GM21360 (cell line): ENCODE results near the gene EGFLAM.

ENCODE experiments used
- ATAC-seq: cut with Tn5 transposase; IDR thresholded peaks from one replicate; pipeline ENCODE4 v1.9.1; 2021; ENCODE audit warnings: mild to moderate bottlenecking, moderate library complexity; ENCODE audit not compliant: unreplicated experiment

Gene EGFLAM

GRCh38 chr5:38265546-38266179 is 7.3 kb downstream of the EGFLAM start:
- ATAC-seq, result peak; percentile 66

- no peak for ATAC-seq
Observed at GRCh38 chr5:38267372-38267771, 9.0 kb downstream of the EGFLAM start.

- ATAC-seq, result no peak
Observed at GRCh38 chr5:38273626-38274025, 15.3 kb downstream of the EGFLAM start.

- no peak for ATAC-seq
Observed at GRCh38 chr5:38274370-38274769, 16.0 kb downstream of the EGFLAM start.

- ATAC-seq, result no peak
Observed at GRCh38 chr5:38284384-38284783, 26.0 kb downstream of the EGFLAM start.

DNA sequence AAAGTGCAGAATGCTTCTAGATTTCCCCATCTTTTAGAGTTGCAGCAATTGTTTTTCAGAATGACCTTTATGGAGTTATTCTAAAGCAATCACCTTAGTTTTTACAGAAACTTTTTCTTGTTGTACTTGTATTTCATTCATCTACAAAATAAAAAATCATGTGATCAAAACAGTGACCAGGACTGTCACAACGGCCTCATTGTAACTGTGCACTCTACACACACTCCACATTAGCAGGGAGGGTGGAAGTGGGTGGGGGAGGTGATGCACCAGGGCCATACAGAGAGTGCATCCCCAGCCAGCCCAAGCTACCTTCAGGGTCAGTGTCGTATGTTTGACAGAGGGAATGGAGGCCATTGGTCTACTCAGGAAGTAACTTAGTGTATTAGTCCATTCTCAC is 26.9 kb downstream of the EGFLAM start:
- ATAC-seq, result no peak

DNA sequence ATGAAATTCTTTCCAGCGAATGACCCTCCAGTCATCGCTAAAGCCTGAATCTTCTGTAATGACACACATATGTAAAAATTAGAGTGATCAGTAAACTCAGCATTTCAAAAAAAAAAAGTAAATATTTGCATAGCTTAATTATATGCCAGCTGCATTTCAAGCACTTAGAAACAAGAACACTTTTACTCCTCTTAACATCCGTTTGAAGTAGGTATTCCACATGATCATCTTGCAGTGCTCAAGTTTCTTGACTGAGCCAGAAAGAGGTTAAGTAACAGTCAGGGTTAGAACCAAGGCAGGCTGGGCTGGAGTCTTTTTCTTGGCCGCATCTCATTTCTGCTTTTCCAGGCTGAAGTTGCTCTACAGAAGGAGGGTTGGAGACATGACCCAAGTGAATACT is 27.6 kb downstream of the EGFLAM start:
- no peak for ATAC-seq

DNA sequence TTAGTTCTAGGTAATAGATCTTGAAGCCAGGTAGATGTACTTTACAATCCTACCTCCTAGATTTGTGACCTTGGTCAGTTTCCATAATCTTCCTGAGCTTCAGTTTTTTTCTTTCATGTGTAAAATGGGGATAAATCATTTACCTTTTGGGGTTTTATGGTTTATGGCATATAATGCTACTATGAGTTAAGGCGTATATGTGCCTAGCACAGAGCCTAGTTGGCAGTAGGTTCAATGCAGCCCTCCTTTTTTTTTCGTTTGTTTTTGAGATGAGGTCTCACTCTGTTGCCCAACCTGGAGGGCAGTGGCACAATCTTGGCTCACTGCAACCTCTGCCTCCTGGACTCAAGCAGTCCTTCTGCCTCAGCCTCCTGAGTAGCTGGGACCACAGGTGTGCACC is 28.8 kb downstream of the EGFLAM start:
- no peak for ATAC-seq

GRCh38 chr5:38289457-38289856 is 31.1 kb downstream of the EGFLAM start:
- no peak for ATAC-seq

DNA sequence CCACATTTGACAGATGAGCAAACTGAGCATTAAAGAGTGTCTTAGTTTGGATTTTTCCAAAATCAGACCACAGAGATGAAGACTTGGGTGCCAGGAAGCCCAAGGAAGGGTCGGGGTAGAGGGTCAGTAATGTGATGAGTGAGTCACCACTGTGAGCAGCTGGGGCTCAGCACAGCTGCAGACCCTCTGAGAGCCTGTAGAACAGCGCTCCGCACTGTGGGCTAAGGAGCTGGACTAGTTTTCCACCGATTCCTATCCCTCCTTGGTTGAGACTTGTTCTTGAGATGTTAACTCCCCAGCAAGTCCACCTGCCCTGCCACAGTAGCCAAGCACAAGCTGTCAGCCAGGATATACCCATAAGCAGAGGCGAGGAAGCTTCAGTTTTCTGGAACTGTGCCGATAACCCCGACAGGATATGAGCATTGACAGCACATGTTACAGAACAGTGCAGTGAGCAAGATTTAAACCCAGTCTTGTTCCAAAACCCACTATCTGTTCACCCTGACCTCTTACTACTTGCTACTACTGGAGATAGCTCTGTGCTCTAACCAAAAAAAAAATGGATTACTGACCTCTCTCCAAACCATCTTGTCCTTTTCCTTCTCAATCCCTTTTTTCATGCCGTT is 31.8 kb downstream of the EGFLAM start:
- ATAC-seq, result no peak

DNA sequence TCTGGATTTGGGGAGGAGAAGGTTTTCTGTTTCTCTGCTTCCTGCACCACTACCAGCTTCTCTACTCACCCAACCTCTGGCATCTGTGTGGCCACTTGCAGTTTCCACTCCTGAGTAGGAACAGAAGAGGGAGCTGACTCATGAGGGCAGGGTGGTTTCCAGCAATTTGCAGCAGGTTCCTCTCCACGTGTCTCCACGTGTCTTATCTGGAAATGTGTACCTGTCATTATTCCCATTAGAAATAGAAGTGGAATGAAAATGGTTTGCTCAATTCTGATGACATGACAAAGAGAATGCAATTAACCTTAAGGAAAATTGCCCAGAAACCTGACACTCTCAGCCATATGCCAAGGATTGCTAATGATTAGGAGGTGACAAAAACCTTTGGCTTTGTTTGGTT is 33.0 kb downstream of the EGFLAM start:
- ATAC-seq, result no peak

GRCh38 chr5:38292228-38292627 is 33.9 kb downstream of the EGFLAM start:
- no peak for ATAC-seq

GRCh38 chr5:38295751-38296150 is 37.4 kb downstream of the EGFLAM start:
- no peak for ATAC-seq

DNA sequence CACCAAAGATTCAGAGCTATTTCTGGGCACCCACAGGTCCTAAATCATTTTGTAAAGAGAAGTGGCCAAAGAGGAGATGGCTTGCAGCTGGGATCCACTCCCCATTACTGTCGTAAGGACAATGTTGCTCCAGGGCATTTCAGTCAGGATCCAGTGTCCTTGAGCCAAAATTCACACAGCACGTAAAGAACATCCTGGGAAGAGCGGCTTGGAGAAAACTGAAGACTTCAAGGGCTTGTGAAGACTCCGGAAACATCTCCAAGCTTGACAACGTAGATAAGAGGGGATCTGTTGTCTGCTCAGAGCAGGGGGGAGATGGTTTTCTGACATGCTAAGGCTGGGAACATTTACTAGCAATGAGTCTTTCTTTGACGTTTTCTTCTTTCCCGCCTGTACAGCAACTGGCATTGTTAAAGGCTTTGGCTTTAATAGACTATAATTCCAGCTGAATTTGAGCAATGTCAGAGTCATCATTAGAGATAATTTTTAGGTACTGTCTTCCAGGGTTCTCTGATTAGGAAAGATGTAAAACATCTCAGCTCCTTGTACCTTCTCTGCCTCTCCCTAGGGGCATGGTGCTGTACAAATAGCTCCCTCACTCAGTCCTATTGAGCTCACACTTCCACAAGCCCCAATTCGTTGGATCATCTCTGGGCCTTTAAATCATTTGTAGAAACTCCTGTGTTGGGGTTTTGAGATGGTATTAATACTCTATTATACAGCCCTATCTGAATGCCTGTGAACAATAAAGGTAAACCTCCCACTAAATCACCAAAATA is 39.7 kb downstream of the EGFLAM start:
- no peak for ATAC-seq

GRCh38 chr5:38299585-38299984 is 41.2 kb downstream of the EGFLAM start:
- no peak for ATAC-seq

DNA sequence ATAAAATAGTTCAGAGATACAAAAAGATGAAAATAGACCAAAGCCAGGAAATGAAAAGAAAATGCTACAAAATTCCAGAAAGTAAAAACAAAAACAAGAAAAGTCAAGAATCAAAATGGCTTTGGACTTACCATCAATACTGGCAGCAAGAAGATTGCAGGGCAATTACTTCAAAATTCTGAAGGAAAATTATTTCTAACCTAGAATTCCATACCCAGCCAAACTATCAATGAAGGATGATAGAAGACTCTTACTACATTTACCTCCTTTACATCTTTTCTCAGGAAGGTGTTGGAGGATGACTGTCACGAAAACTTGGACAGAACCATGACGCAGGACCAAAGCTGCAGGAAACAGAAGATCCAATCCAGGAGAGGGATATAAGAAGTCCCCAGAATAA is 46.8 kb downstream of the EGFLAM start:
- ATAC-seq, result no peak

- ATAC-seq, result no peak
Observed at GRCh38 chr5:38307845-38308244, 49.5 kb downstream of the EGFLAM start.

GRCh38 chr5:38316544-38317224 is 58.3 kb downstream of the EGFLAM start:
- ATAC-seq, result no peak

DNA sequence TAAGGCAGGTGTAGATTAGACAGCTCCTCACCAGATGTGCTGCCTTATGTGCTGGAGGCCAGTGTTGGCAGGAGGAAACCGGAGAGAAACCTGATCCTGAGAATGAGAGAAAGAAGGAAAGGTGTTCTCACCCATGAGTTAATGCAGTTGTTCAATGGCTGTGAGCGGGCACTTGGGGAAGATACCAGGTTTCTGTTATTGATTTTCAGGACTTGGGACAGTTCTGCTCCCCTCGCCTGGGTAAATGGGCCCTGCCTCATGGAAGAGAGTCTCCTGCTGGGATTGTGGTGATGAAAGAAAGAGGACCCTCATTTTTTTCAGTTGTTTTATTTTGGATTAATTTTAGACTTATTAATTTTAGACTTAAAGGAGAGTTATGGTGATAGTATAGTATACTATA is 59.5 kb downstream of the EGFLAM start:
- no peak for ATAC-seq

GRCh38 chr5:38319491-38319890 is 61.1 kb downstream of the EGFLAM start:
- ATAC-seq, result no peak

DNA sequence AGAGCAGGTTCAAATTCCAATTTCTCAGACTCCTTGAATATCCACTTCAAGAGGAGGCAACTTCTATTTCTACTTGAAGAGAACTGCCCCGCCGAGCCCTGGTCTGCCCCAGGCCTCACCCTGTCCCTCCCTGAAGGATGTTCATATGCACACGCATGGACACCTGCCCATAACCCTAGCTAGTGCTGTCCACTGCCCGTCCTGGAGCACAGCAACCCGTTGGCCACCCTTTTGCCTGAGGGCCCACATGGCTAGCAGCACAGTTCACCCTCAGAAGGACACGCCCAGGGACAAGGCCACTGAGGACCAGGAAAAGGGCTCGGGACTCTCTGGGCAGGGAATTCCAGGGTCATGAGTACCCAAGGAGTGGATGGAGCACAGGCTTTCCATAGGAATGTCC is 63.6 kb downstream of the EGFLAM start:
- ATAC-seq, result no peak
